ENCODE measurements around the gene IL12RB2.

The IL12RB2 gene

GRCh38 chr1:67345556-67345955 lies 37.9 kb downstream of the IL12RB2 start:
- 0 to 42% methylated on average over 1 to 2 of the region's 2 CpGs for WGBS, 2 experiments
- no peak overlapping the region for H3K27ac ChIP-seq (ENCODE audit: insufficient read depth, low read depth, low read length, poor library complexity, severe bottlenecking)
- H3K4me3 ChIP-seq (ENCODE audit: insufficient read depth, low read depth, low read length): no peak overlapping the region
- H3K27me3 ChIP-seq (ENCODE audit: control insufficient read depth, insufficient read depth, low read length, poor library complexity, severe bottlenecking): no peaks in the 10 kb centered on the region
- H3K36me3 ChIP-seq (ENCODE audit: control insufficient read depth, insufficient read depth, low read length): no peaks in the 10 kb centered on the region
- H3K9me3 ChIP-seq (ENCODE audit: control insufficient read depth, low read length): no peaks in the 10 kb centered on the region
- H3K4me1 ChIP-seq (ENCODE audit: control insufficient read depth, insufficient read depth, low read length): peaks cover 4% of the 10 kb centered on the region

- WGBS, 2 experiments: 100% methylated on average over 1 of the region's 1 CpG; no CpG with 5 or more reads in 1 of the 2 experiments
- H3K36me3 ChIP-seq (ENCODE audit: control insufficient read depth, insufficient read depth, low read length): no peaks in the 10 kb centered on the region
- H3K4me3 ChIP-seq (ENCODE audit: insufficient read depth, low read depth, low read length): no peak overlapping the region
- H3K27ac ChIP-seq (ENCODE audit: insufficient read depth, low read depth, low read length, poor library complexity, severe bottlenecking): no peak overlapping the region
- no peaks in the 10 kb centered on the region for H3K9me3 ChIP-seq (ENCODE audit: control insufficient read depth, low read length)
- peaks cover 4% of the 10 kb centered on the region for H3K4me1 ChIP-seq (ENCODE audit: control insufficient read depth, insufficient read depth, low read length)
- H3K27me3 ChIP-seq (ENCODE audit: control insufficient read depth, insufficient read depth, low read length, poor library complexity, severe bottlenecking): no peaks in the 10 kb centered on the region
These were observed 39.3 kb downstream of the IL12RB2 start for GRCh38 chr1:67346982-67347381.

- Histone ChIP-seq H3K36me3 (ENCODE audit: control insufficient read depth, insufficient read depth, low read length) (no peaks in the 10 kb centered on the region), H3K4me3 (ENCODE audit: insufficient read depth, low read depth, low read length) (no peak overlapping the region), H3K27ac (ENCODE audit: insufficient read depth, low read depth, low read length, poor library complexity, severe bottlenecking) (no peak overlapping the region), H3K9me3 (ENCODE audit: control insufficient read depth, low read length) (no peaks in the 10 kb centered on the region), H3K27me3 (ENCODE audit: control insufficient read depth, insufficient read depth, low read length, poor library complexity, severe bottlenecking) (no peaks in the 10 kb centered on the region), H3K4me1 (ENCODE audit: control insufficient read depth, insufficient read depth, low read length) (no peaks in the 10 kb centered on the region)
- WGBS, 2 experiments: 47 to 48% methylated on average over 12 of the region's 12 CpGs
These were observed 40.2 kb downstream of the IL12RB2 start for GRCh38 chr1:67347688-67348472.

- 91% methylated on average over 6 of the region's 6 CpGs for WGBS, 2 experiments
- Histone ChIP-seq H3K27ac (ENCODE audit: insufficient read depth, low read depth, low read length, poor library complexity, severe bottlenecking) (no peak overlapping the region), H3K9me3 (ENCODE audit: control insufficient read depth, low read length) (no peaks in the 10 kb centered on the region)
These were observed 41.0 kb downstream of the IL12RB2 start for GRCh38 chr1:67348586-67349252.

GRCh38 chr1:67350783-67351182 lies 43.1 kb downstream of the IL12RB2 start:
- H3K4me3 ChIP-seq (ENCODE audit: insufficient read depth, low read depth, low read length): no peak overlapping the region
- H3K27ac ChIP-seq (ENCODE audit: insufficient read depth, low read depth, low read length, poor library complexity, severe bottlenecking): no peak overlapping the region
- no peaks in the 10 kb centered on the region for H3K9me3 ChIP-seq (ENCODE audit: control insufficient read depth, low read length)
- no peaks in the 10 kb centered on the region for H3K27me3 ChIP-seq (ENCODE audit: control insufficient read depth, insufficient read depth, low read length, poor library complexity, severe bottlenecking)
- no peaks in the 10 kb centered on the region for H3K4me1 ChIP-seq (ENCODE audit: control insufficient read depth, insufficient read depth, low read length)
- H3K36me3 ChIP-seq (ENCODE audit: control insufficient read depth, insufficient read depth, low read length): no peaks in the 10 kb centered on the region
- 92 to 95% methylated on average over 2 of the region's 2 CpGs for WGBS, 2 experiments

More at GRCh38 chr1:67348586-67349252, 41.0 kb downstream of the IL12RB2 start:
- Histone ChIP-seq H3K27me3 (ENCODE audit: control insufficient read depth, insufficient read depth, low read length, poor library complexity, severe bottlenecking) (no peaks in the 10 kb centered on the region), H3K4me3 (ENCODE audit: insufficient read depth, low read depth, low read length) (no peak overlapping the region), H3K4me1 (ENCODE audit: control insufficient read depth, insufficient read depth, low read length) (no peaks in the 10 kb centered on the region), H3K36me3 (ENCODE audit: control insufficient read depth, insufficient read depth, low read length) (no peaks in the 10 kb centered on the region)

GRCh38 chr1:67352211-67352610 lies 44.5 kb downstream of the IL12RB2 start:
- Histone ChIP-seq H3K4me3 (ENCODE audit: insufficient read depth, low read depth, low read length) (no peak overlapping the region), H3K36me3 (ENCODE audit: control insufficient read depth, insufficient read depth, low read length) (no peaks in the 10 kb centered on the region), H3K27me3 (ENCODE audit: control insufficient read depth, insufficient read depth, low read length, poor library complexity, severe bottlenecking) (no peaks in the 10 kb centered on the region), H3K4me1 (ENCODE audit: control insufficient read depth, insufficient read depth, low read length) (peaks cover 4% of the 10 kb centered on the region), H3K27ac (ENCODE audit: insufficient read depth, low read depth, low read length, poor library complexity, severe bottlenecking) (no peak overlapping the region), H3K9me3 (ENCODE audit: control insufficient read depth, low read length) (no peaks in the 10 kb centered on the region)

- no peak overlapping the region for H3K4me3 ChIP-seq (ENCODE audit: insufficient read depth, low read depth, low read length)
- peaks cover 4% of the 10 kb centered on the region for H3K4me1 ChIP-seq (ENCODE audit: control insufficient read depth, insufficient read depth, low read length)
- no peak overlapping the region for H3K27ac ChIP-seq (ENCODE audit: insufficient read depth, low read depth, low read length, poor library complexity, severe bottlenecking)
- 90 to 98% methylated on average over 3 of the region's 3 CpGs for WGBS, 2 experiments
- H3K9me3 ChIP-seq (ENCODE audit: control insufficient read depth, low read length): no peaks in the 10 kb centered on the region
- no peaks in the 10 kb centered on the region for H3K36me3 ChIP-seq (ENCODE audit: control insufficient read depth, insufficient read depth, low read length)
- no peaks in the 10 kb centered on the region for H3K27me3 ChIP-seq (ENCODE audit: control insufficient read depth, insufficient read depth, low read length, poor library complexity, severe bottlenecking)
These were observed 48.2 kb downstream of the IL12RB2 start for GRCh38 chr1:67355745-67356424.

- no peaks in the 10 kb centered on the region for H3K36me3 ChIP-seq (ENCODE audit: control insufficient read depth, insufficient read depth, low read length)
- 100% methylated on average over 1 of the region's 1 CpG; no CpG with 5 or more reads in 1 of the 2 experiments for whole genome bisulfite sequencing, 2 experiments
These were observed 51.9 kb downstream of the IL12RB2 start for GRCh38 chr1:67359592-67359991.

GRCh38 chr1:67361641-67362040 lies 54.0 kb downstream of the IL12RB2 start:
- Histone ChIP-seq H3K9me3 (ENCODE audit: control insufficient read depth, low read length) (no peaks in the 10 kb centered on the region), H3K4me1 (ENCODE audit: control insufficient read depth, insufficient read depth, low read length) (no peaks in the 10 kb centered on the region), H3K36me3 (ENCODE audit: control insufficient read depth, insufficient read depth, low read length) (no peaks in the 10 kb centered on the region), H3K27ac (ENCODE audit: insufficient read depth, low read depth, low read length, poor library complexity, severe bottlenecking) (no peak overlapping the region), H3K4me3 (ENCODE audit: insufficient read depth, low read depth, low read length) (no peak overlapping the region), H3K27me3 (ENCODE audit: control insufficient read depth, insufficient read depth, low read length, poor library complexity, severe bottlenecking) (no peaks in the 10 kb centered on the region)
- WGBS, 2 experiments: 95 to 100% methylated on average over 5 of the region's 5 CpGs

More at GRCh38 chr1:67359592-67359991, 51.9 kb downstream of the IL12RB2 start:
- peaks cover 4% of the 10 kb centered on the region for H3K4me1 ChIP-seq (ENCODE audit: control insufficient read depth, insufficient read depth, low read length)
- H3K27me3 ChIP-seq (ENCODE audit: control insufficient read depth, insufficient read depth, low read length, poor library complexity, severe bottlenecking): no peaks in the 10 kb centered on the region
- no peak overlapping the region for H3K4me3 ChIP-seq (ENCODE audit: insufficient read depth, low read depth, low read length)
- H3K27ac ChIP-seq (ENCODE audit: insufficient read depth, low read depth, low read length, poor library complexity, severe bottlenecking): no peak overlapping the region
- no peaks in the 10 kb centered on the region for H3K9me3 ChIP-seq (ENCODE audit: control insufficient read depth, low read length)
